HG03439 (cell line): Measurements from ENCODE around the gene SEC23B.
A peak's percentile ranks its signal among the peaks of the same experiment; 100 is the strongest.
"Not testable (repeated sequence)": the region's sequence is repeated elsewhere in the genome, so short reads cannot be mapped to it uniquely, and the experiment has no call there.

ENCODE experiments used
- ATAC-seq: cut with Tn5 transposase; IDR thresholded peaks from one replicate; pipeline ENCODE4 v1.9.1; 2021; ENCODE audit warnings: mild to moderate bottlenecking, moderate library complexity; ENCODE audit not compliant: unreplicated experiment

The SEC23B gene

GRCh38 chr20:18507218-18508191 lies at the start of gene SEC23B:
SEC23B (plus strand) TSS chr20:18507940; CDS start chr20:18510836, 2,896 bp downstream.
- ATAC-seq = peak; percentile 97

DNA sequence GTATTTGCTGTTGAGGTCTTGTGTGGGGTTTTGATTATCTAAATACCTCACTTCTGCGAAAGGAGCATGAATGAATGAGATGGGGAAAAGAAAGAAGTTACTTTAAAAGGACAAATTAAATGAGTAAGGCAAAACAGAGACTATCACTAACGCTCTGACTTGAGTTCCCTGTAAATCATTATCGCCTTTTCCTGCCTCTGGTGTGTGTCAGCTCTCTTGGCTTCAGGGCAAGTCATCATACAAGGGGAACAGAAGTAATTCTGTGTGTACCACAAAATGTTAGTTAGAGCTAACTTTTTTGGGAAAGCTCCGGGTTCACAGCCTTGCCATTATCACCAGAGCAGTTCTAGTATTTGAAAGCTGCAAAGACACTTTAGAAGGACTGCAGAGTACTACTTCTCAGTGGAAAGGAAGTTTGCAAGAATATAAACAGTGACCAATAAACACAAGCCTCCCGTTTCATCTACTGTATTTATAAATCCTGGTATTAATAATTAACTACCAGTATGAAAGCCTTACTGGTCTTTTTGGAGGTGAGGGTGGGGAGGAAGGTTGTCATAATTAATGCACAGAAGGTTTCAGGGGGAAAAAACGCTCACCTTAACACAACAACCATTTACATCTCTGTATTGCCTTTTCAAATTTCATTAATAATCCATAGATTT lies 42.1 kb upstream of the SEC23B start:
- ATAC-seq = no peak

- peak; percentile 30 for ATAC-seq
Measured at GRCh38 chr20:18466574-18466893, 41.2 kb upstream of the SEC23B start.

DNA sequence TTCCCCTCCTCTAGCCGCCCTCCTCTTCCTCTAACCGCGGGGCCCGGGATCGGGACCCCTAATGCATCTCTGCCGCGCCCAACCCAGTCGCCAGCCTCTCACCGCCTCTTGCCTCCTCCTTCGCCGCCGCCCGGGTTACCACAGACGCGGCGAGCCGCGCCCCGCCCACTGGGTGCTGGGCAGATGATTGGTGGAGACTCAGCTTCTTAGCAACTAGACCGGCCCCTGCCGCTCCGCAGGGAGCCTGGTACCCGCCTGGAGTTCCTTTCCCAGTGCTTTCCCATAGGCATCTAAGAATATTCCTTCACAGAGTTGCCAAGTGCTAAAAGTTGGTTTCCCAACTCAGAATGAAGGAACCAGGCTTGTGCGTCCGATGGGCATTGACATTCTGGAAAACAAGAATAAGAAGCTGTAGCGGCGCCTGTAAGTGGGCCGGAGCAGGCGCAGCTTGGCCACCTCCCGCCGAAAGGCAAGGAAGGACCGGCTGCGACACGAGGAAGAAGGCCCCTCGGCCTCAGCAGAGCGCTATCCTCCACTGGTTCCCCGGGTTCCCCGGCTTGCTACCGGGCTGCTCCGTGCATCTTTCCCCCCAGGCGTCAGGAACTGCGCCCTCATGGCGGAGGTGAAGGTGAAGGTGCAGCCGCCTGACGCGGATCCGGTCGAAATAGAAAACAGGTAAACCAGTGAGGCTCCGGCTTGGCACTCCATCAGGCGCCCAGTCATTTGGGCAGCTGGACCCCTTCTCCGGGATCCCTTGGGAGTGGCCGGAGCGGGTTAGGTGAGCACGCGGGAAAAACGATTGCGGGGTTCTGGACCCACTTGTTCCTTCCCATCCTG lies 40.6 kb upstream of the SEC23B start, which contains the start of the genes DZANK1 and POLR3F:
Gene DZANK1, minus strand, starts transcription at position 137 of the 837 bp plus-strand sequence. CDS start 1,672 bp downstream, outside the sequence.
Gene POLR3F, plus strand, starts transcription at position 497 of the 837 bp plus-strand sequence. Its CDS starts 117 bp downstream, at position 614.
- ATAC-seq = peak; percentile 96

- no peak for ATAC-seq
Measured at GRCh38 chr20:18477218-18477617, 30.5 kb upstream of the SEC23B start.

GRCh38 chr20:18477821-18478220 lies 29.9 kb upstream of the SEC23B start:
- ATAC-seq = no peak

DNA sequence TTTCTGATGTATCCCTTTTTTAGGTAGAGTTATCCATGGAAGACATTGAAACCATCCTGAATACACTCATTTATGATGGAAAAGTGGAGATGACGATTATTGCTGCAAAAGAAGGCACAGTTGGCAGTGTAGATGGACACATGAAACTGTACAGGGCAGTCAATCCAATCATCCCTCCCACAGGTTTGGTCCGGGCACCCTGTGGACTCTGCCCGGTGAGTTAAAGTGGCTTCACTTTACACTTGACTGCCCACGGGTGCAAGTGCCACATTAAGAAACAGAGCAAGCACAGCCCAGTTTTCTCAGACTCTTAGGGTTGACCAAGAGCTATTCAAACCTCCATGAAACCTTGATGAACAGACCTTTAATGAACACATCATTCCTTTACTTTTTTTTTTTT lies 26.1 kb upstream of the SEC23B start:
- ATAC-seq = no peak

DNA sequence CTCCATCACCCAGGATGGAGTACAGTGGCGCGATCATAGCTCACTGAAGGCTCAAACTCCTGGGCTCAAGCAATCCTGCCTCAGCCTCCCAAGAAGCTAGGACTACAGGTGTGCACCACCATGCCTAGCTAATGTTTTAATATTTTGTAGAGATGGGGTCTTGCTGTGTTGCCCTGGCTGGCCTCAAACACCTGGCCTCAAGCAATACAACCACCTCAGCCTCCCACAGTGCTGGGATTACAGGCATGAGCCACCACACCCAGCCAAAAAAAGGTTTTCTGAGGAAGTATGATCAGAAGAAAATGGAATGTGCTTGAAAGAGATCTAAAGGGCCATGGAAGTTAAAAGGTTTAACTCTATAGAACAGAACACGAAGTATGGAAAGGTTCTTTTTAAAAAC lies 19.4 kb upstream of the SEC23B start:
- no peak for ATAC-seq

DNA sequence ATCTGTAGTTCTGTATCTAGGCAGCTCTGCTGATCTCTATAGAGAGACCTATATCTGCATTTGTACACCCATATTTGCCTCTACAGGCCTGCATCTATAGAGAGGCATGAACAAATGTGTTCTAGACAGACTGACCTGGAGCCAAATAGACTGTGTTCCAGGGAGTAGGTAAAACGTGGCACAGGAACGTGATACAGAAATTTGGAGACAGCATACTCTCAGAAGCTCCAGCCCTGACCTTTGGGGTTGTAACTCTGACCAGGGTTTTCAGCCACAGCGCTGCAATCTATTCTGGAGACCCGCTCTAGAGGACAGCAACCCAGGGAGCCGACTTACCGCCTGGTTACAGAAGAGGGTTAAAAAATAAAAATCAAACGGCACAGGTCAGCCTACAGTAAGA lies 11.7 kb upstream of the SEC23B start:
- ATAC-seq = no peak

DNA sequence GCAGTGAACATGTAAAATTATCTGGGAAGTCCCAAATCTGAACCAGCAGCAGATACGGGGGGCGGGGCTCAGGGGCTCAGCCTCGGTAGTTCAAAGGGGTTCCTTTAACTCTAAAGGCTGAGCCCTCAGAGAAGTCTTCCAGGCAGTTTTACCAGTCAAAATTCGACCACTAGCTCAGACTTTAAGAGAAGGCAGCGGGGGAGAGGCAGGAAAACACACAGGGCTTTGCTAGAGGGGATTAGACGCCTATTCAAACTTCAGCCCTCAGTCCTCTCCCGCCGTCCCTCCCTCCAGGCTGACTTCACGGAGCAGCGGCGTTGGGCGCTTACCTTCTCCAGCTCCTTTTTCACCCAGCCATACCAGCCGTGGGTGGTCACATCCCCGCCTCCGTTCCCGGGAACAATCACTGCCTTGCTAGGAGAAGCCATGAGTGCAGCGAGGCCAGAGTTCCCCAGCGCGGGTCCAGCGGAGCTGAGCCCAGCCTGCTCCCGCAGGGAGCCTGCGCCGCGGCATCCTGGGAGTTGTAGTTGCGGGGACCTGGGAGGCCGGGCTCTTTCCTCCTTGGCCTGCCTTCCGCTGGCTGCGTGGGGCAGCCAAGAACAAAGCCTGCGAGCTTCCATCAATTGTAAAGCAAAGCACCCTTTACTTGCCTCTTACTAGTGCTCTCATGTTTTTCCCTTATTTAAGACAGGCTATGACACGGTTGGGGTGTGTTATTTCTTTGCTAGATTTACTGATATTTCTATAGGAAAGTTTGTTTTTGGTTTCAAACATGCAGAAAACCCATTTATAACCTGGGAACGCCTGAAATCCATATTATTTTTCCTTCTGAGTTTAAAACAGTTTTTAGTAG lies 10.8 kb upstream of the SEC23B start, which contains the start of gene RBBP9:
Gene RBBP9, minus strand, starts transcription at position 486 of the 853 bp plus-strand sequence. Its CDS starts 58 bp downstream, at position 428.
- peak; percentile 95 for ATAC-seq

DNA sequence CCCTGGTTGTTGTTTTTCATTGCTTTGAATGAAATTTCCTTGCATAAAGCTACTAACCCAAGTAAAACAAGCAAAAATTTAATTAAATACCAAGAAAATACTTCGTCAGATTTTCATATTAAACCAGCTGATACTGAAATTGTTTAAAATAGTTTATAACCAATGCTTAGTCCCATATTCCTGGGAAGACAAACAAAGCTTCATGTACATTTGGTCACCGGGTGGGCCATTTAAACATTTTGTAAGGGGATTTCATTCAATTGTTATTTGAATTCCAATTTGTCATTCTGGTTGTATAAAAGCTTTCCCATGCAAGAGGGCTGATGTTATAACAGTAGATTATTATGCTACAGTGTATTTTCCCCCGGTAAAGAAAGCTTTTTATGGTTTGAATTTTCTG lies 10.1 kb upstream of the SEC23B start:
- ATAC-seq = no peak

DNA sequence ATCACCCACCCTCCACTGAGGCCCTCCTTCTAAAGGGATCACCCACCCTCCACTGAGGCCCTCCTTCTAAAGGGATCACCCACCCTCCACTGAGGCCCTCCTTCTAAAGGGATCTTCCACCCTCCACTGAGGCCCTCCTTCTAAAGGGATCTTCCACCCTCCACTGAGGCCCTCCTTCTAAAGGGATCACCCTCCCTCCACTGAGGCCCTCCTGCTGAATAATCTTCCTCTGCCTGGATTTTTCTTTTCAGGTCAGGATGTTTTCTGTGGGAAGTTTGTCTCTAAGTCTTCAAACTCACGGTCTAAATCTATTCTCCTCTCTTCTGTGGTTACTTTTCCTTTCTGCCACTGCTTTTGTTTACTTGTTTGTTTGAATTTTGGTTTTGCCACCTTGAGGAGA lies 6.1 kb upstream of the SEC23B start:
- not testable (repeated sequence) for ATAC-seq

DNA sequence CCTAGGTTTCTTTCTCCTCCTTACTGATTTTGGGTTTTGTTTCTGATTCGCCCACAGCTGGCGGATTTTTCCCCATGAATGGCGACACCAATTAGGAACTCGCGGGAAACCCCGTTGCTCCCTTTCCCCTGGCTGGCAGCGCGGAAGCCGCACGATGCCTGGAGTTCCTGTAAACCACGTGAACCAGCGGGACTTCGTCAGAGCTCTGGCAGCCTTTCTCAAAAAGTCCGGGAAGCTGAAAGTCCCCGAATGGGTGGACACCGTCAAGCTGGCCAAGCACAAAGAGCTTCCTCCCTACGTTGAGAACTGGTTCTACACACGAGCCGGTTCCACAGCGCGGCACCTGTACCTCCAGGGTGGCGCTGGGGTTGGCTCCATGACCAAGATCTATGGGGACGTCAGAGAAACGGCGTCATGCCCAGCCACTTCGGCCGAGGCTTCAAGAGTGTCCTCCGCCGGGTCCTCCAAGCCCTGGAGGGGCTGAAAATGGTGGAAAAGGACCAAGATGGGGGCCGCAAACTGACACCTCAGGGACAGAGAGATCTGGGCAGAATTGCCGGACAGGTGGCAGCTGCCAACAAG lies 3.2 kb upstream of the SEC23B start:
- no peak for ATAC-seq

- no peak for ATAC-seq
Measured at GRCh38 chr20:18506744-18507143, 996 bp upstream of the SEC23B start.

- no peak for ATAC-seq
Measured at GRCh38 chr20:18511571-18511970, 3.8 kb downstream of the SEC23B start.

DNA sequence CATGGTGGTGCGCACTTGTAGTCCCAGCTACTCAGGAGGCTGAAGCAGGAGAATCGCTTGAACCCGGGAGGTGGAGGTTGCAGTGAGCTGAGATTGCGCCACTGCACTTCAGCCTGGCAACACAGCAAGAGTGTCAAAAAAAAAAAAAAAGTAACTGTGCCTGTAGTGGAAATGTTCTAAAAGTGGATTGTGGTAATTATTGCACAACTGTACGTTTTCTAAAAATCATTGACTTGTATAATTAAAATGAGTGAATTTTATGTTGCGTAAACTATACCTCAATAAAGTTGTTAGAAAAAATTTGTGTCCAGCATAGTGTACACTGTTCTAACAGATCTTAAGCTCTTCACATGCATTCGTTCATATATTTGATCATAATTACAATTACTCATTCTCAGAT lies 5.5 kb downstream of the SEC23B start:
- ATAC-seq = no peak

- ATAC-seq = no peak
Measured at GRCh38 chr20:18514127-18514526, 6.4 kb downstream of the SEC23B start.

GRCh38 chr20:18515973-18516372 lies 8.2 kb downstream of the SEC23B start:
- no peak for ATAC-seq

DNA sequence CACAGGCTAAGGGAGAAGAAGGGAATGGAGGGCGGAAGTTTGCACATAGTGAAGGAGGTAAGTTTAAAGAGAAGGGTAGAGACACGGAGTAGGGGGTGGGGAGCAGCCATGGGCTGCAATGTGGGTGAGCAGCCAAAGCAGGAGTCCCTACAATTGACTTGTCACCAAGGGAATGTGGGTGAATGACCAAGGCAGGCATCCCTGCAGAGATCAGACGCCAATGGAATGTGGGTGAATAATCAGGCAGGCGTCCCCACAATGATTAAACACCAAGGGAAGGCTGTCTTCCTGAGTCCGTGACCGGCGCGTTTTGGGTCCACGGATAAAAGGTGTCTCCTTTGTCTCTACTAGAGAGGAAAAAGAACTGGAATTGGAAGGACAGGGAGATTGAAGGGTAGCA lies 14.3 kb downstream of the SEC23B start:
- not testable (repeated sequence) for ATAC-seq

- ATAC-seq = no peak
Measured at GRCh38 chr20:18523066-18523465, 15.3 kb downstream of the SEC23B start.
